H1 (cell line): Measurements from ENCODE around the gene MAFG. TPM values are rescaled to one million over a fixed set of nuclear protein-coding genes. Genes with fewer than 3 reads are reported as not detected.

Experiments
- ATF2 ChIP-seq: IDR thresholded peaks from 2 replicates; pipeline ENCODE4 v1.6.1; 2012; ENCODE audit warnings: low read length, inconsistent platforms
- ATF3 ChIP-seq: IDR thresholded peaks from 2 replicates; pipeline ENCODE4 v1.6.1; 2011; ENCODE audit warnings: low read depth, mild to moderate bottlenecking, low read length; ENCODE audit not compliant: insufficient read depth
- BACH1 ChIP-seq: IDR thresholded peaks from 2 replicates; pipeline ENCODE4 v1.6.1; 2012; ENCODE audit warnings: low read length, improper control_type of control experiment
- EZH2 ChIP-seq: fragments of 200-600 bp; sonication (generic); IDR thresholded peaks from 2 replicates; pipeline ENCODE4 v1.7.1; 2012; ENCODE audit warnings: low read depth, mild to moderate bottlenecking, moderate library complexity, low read length, inconsistent platforms; ENCODE audit not compliant: severe bottlenecking
- GABPA ChIP-seq: IDR thresholded peaks from 2 replicates; pipeline ENCODE4 v1.6.1; 2011; ENCODE audit warnings: mild to moderate bottlenecking, low read length, moderate library complexity, borderline replicate concordance; ENCODE audit not compliant: insufficient read depth
- POU5F1 ChIP-seq: IDR thresholded peaks from 2 replicates; pipeline ENCODE4 v1.6.1; 2011; ENCODE audit warnings: low read depth, mild to moderate bottlenecking, low read length, moderate library complexity
- RXRA ChIP-seq: IDR thresholded peaks from 2 replicates; pipeline ENCODE4 v1.6.1; 2011; ENCODE audit warnings: low read depth, mild to moderate bottlenecking, low read length, moderate library complexity; ENCODE audit not compliant: insufficient read depth
- USF2 ChIP-seq: IDR thresholded peaks from 2 replicates; pipeline ENCODE4 v1.6.1; 2011; ENCODE audit warnings: low read length, improper control_type of control experiment
- polyA plus RNA-seq, 7 experiments: library from polyadenylated mRNA; depleted of rRNA in 3 of 7; stranded (reverse) in 5 of 7; unstranded in 2 of 7; fragments of >200 nt in 5 of 7; fragments of 200-250 nt in 2 of 7; gene quantifications; 1 replicate in 5 of 7; 2 replicates in 1 of 7; 4 replicates in 1 of 7; pipeline versions ENCODE4 v1.2.1 to v1.2.3, GENCODE V29; 2011 to 2013; ENCODE audit warnings: missing spikeins in 2 of 7, mixed read lengths in 2 of 7
- total RNA-seq: library from RNA; stranded (reverse); fragmentation: NEBNext Ultra II Directional; extraction: Animal tissue kit (Norgen Biotek cat#: 25700); gene quantifications from 2 replicates; pipeline ENCODE4 v1.2.1, GENCODE V29; 2021

Gene MAFG
- total and polyA plus RNA-seq, 2 of the 8 experiments (the other 6 are each of a cell fraction or from before 2014, with no cell fraction given), result 25.5 to 26.9 TPM

- no peak for TF ChIP-seq POU5F1
- TF ChIP-seq GABPA, result no peak
- no peak for TF ChIP-seq EZH2
- TF ChIP-seq ATF3, result no peak
- no peak for TF ChIP-seq RXRA
- no peak for TF ChIP-seq BACH1
- no peak for TF ChIP-seq USF2
- no peak for TF ChIP-seq ATF2
These were observed 23.5 kb downstream of the MAFG start (continued) for GRCh38 chr17:81903896-81904599.
